GM12801 (cell line): ENCODE data around the gene CSTA.

ENCODE experiments used
- TF ChIP-seq, protein P1 (sequence below): IDR thresholded peaks from one replicate; pipeline ENCODE4 v1.5.1; 2011; ENCODE audit warnings: control low read depth; ENCODE audit not compliant: insufficient read length; ENCODE audit errors: extremely low read depth

The CSTA gene

DNA sequence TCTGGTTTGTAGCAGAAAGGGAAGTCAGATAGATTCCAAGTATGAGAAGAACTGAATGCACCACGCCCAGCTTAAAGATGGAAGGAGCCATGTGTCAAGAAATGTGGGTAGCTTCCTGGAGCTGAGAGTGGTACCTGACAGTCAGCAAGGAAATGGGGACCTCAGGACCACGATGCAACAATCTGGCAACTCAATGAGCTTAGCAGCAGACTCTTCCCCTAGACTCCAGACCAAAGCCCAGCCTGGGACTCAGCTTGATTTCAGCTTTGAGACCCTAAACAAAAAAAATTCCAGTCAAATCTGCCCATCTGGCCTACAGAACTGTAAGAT lies 33.6 kb downstream of the CSTA start:
- TF ChIP-seq, protein P1, sequence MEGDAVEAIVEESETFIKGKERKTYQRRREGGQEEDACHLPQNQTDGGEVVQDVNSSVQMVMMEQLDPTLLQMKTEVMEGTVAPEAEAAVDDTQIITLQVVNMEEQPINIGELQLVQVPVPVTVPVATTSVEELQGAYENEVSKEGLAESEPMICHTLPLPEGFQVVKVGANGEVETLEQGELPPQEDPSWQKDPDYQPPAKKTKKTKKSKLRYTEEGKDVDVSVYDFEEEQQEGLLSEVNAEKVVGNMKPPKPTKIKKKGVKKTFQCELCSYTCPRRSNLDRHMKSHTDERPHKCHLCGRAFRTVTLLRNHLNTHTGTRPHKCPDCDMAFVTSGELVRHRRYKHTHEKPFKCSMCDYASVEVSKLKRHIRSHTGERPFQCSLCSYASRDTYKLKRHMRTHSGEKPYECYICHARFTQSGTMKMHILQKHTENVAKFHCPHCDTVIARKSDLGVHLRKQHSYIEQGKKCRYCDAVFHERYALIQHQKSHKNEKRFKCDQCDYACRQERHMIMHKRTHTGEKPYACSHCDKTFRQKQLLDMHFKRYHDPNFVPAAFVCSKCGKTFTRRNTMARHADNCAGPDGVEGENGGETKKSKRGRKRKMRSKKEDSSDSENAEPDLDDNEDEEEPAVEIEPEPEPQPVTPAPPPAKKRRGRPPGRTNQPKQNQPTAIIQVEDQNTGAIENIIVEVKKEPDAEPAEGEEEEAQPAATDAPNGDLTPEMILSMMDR: no peak

DNA sequence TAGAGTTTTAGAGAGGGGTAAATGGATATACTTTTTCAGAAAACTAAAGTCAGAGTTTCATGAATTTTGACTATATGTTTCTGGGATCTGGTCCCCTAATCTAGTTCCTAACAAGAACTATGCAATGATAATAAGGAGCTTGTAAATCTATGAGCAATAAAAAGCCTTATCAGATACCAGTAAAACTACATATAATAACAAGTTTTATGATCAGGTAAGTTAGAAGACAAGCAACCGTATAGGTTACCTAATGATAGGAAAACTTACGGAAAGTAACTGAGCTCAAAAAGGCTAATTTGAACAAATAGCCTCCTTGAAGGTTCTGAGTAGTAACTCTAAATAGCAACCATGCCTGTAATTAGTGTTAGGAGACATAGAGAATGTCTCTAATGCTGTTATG lies 37.0 kb downstream of the CSTA start:
- TF ChIP-seq, protein P1: no peak

DNA sequence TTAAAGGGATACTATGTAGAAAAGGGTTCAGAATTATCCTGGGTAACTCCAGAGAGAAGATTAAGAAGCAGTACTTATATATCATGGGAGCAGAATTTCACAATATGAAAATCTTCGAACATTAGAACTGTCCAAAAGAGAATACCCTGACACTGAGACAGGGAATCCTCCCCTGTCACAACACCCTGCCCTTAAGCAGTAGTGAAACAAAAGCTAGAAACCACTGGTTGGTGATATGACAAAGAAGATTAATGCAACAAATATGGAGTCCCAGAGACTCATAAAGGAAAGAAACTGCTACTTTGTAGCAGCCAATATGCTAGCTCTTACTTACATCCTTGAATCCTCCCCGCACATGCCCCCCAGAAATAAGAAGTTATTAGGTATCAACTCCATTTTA lies 39.4 kb downstream of the CSTA start:
- TF ChIP-seq, protein P1: no peak

DNA sequence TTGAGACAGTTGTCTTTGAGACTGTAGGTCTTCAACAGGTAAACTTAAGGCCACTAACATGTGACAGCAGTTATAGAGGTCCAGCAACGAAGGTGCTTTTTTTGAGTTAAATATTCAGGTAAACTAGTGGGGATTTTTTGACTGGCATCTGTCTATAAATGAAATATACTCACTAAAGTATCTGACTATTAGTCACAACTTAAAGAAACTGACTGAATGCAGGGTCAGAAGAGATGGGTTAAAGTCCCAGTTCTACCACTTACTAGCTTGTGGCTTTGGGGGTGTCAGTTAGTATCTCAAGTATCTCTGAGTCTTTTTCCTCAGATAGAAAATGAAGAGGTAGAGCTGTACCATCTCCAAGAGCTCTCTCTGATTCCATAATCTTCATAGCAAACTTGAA lies 40.0 kb downstream of the CSTA start:
- TF ChIP-seq, protein P1: no peak

DNA sequence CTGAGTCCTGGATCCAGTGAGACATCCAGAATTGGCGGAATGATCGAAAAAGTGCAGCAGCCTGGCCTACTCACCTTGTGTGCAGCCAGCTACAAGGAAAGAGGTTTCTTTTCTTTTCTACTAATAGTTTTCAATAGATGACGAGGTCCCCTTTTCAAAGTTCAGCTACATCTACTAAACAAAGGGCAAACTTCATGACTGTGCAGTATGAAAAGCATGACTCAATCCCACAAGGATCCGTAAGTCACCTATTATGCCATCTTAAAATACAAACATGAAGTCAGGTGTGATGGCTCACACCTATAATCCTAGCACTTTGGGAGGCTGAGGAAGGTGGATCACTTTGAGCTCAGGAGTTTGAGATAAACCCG lies 41.3 kb downstream of the CSTA start:
- TF ChIP-seq, protein P1: no peak

DNA sequence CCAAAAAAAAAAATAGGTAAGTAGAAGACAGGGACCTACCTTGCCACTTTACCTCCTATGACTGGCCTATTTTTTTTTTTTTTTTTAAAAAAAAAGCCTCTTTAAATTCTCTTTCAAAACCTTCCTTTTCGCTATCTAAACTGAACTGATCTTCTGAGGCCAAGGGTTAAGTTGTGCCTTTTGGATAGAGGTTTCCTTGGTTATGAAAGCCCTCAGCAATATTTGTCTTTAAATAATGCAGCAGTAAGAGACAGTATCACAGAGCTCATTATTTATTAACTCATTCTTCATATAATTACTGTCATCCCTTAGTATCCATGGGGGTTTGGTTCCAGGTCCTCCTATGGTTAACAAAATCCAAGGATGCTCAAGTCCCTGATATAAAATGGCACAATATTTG lies 49.0 kb downstream of the CSTA start:
- TF ChIP-seq, protein P1: no peak

DNA sequence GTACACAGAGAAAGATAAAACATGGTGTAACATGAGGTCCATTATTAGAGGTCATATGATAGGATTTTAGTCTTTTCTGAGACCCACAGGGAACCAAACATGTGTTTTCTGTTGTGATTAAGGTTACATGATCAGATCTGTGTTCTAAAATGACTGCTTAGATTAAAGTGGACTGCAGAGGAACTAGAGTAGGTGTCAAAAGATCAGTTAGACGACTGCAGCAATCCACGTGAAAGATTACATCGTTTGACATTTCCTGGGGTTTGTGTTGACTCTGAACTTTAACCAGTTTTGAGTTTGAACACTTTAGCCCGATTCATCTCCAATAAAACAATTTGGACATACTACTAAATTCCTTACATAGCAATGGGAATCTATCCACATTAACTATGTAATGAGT lies 52.9 kb downstream of the CSTA start:
- TF ChIP-seq, protein P1: no peak
